ENCODE measurements around the gene TMEM253. TPM values are rescaled to one million over a fixed set of nuclear protein-coding genes. Genes with fewer than 3 reads are reported as not detected.

TMEM253 gene
- total RNA-seq, 1 experiment from 2014 or later, result not detected

- ChIA-PET CTCF (interaction anchor here (1.2 to 2.2 kb wide), 5 partner anchors 13 to 90 kb away, joined by 4 to 34 read pairs (median 8); partner anchors contain the start of gene ARHGEF40), POLR2A (ENCODE audit: unreplicated experiment) (no interaction called here)
- Histone ChIP-seq H3K9me3 (ENCODE audit: low read length) (no peaks in the 10 kb centered on the region), H3K79me2 (ENCODE audit: low read length) (no peaks in the 10 kb centered on the region), H3K9me2 (replicated peaks; ENCODE audit: low read length) (no peaks in the 10 kb centered on the region), H2AFZ (ENCODE audit: low read length) (no peak overlapping the region), H4K20me1 (ENCODE audit: low read length) (no peaks in the 10 kb centered on the region), H3K27ac (ENCODE audit: low read length) (no peak overlapping the region), H3K4me1 (ENCODE audit: insufficient read depth, low read length) (peaks cover 39% of the 10 kb centered on the region), H3K27me3 (ENCODE audit: low read length) (no peaks in the 10 kb centered on the region), H3F3A (ENCODE audit: low read length, unreplicated experiment) (no peaks in the 10 kb centered on the region), H3K9ac (ENCODE audit: low read length) (no peak overlapping the region), H3K4me3 (ENCODE audit: low read length) (no peak overlapping the region), H3K36me3 (ENCODE audit: low read depth, low read length) (no peaks in the 10 kb centered on the region), H3K4me2 (ENCODE audit: low read length) (peak overlapping the region; percentile 85; the same call in 1 of the 2 replicates)
- intact Hi-C loops (cut with micrococcal nuclease), result no loop called here
- DNase-seq (no peak), ATAC-seq (no peak)
- no TSS peak for BruUV-seq (replicated peaks)
- no peak for TF ChIP-seq EZH2phosphoT487 (IDR thresholded peaks at IDR 0.05; ENCODE audit: borderline replicate concordance, low read length)
- TF ChIP-seq CTCF (conservative IDR thresholded peaks at IDR 0.05; ENCODE audit: low read depth, low read length), result no peak
- TF ChIP-seq EZH2 (IDR thresholded peaks at IDR 0.05; ENCODE audit: low read length, unreplicated experiment), result no peak
These were observed 4.2 kb downstream of the TMEM253 start for GRCh38 chr14:21105095-21105494.

GRCh38 chr14:21106176-21106497, 5.3 kb downstream of the TMEM253 start:
- H3K79me2 ChIP-seq (ENCODE audit: low read length), result no peaks in the 10 kb centered on the region
- H3K9me3 ChIP-seq (ENCODE audit: low read length), result no peaks in the 10 kb centered on the region
- H3K27ac ChIP-seq (ENCODE audit: low read length), result no peak overlapping the region
- CTCF ChIA-PET, result no interaction called here
- H3K4me1 ChIP-seq (ENCODE audit: insufficient read depth, low read length), result peaks cover 39% of the 10 kb centered on the region
- H3K36me3 ChIP-seq (ENCODE audit: low read depth, low read length), result no peaks in the 10 kb centered on the region
- no peak overlapping the region for H3K4me2 ChIP-seq (ENCODE audit: low read length)
- H3K4me3 ChIP-seq (ENCODE audit: low read length), result no peak overlapping the region
- no peaks in the 10 kb centered on the region for H3K9me2 ChIP-seq (replicated peaks; ENCODE audit: low read length)
- no peak for ATAC-seq
- no peak for DNase-seq
- intact Hi-C loops (cut with micrococcal nuclease), result no loop called here
- no peak for TF ChIP-seq EZH2 (IDR thresholded peaks at IDR 0.05; ENCODE audit: low read length, unreplicated experiment)
- no peaks in the 10 kb centered on the region for H3K27me3 ChIP-seq (ENCODE audit: low read length)
- H3K9ac ChIP-seq (ENCODE audit: low read length), result no peak overlapping the region
- POLR2A ChIA-PET (ENCODE audit: unreplicated experiment), result no interaction called here
- BruUV-seq (replicated peaks), result no TSS peak
- no peaks in the 10 kb centered on the region for H3F3A ChIP-seq (ENCODE audit: low read length, unreplicated experiment)
- peak overlapping the region; percentile 82 for H2AFZ ChIP-seq (ENCODE audit: low read length)
- H4K20me1 ChIP-seq (ENCODE audit: low read length), result no peaks in the 10 kb centered on the region

GRCh38 chr14:21106498-21107282, 5.8 kb downstream of the TMEM253 start:
- no peaks in the 10 kb centered on the region for H4K20me1 ChIP-seq (ENCODE audit: low read length)
- H3K4me1 ChIP-seq (ENCODE audit: insufficient read depth, low read length), result peaks cover 38% of the 10 kb centered on the region
- no peaks in the 10 kb centered on the region for H3K9me3 ChIP-seq (ENCODE audit: low read length)
- H3K4me2 ChIP-seq (ENCODE audit: low read length), result peak overlapping the region; percentile 51
- H3K4me3 ChIP-seq (ENCODE audit: low read length), result 0 out of 2 replicates have a peak overlapping the region, but pooled peaks have one; percentile 21
- H3K9ac ChIP-seq (ENCODE audit: low read length), result no peak overlapping the region
- no peaks in the 10 kb centered on the region for H3K36me3 ChIP-seq (ENCODE audit: low read depth, low read length)
- BruUV-seq (replicated peaks), result no TSS peak
- peak; percentile 33 for ATAC-seq
- DNase-seq, result peak; percentile 81
- no peaks in the 10 kb centered on the region for H3K9me2 ChIP-seq (replicated peaks; ENCODE audit: low read length)
- H3K27me3 ChIP-seq (ENCODE audit: low read length), result no peaks in the 10 kb centered on the region
- intact Hi-C loops (cut with micrococcal nuclease), result loop anchor here (1.0 kb wide), 1 partner anchor 92 kb away; no protein-coding TSS in a partner anchor
- POLR2A ChIA-PET (ENCODE audit: unreplicated experiment), result no interaction called here
- no peaks in the 10 kb centered on the region for H3F3A ChIP-seq (ENCODE audit: low read length, unreplicated experiment)
- H3K27ac ChIP-seq (ENCODE audit: low read length), result 0 out of 2 replicates have a peak overlapping the region, but pooled peaks have one; percentile 7
- CTCF ChIA-PET, result no interaction called here
- TF ChIP-seq CTCF (conservative IDR thresholded peaks at IDR 0.05; ENCODE audit: low read depth, low read length), result peak; percentile 95
- TF ChIP-seq EZH2 (IDR thresholded peaks at IDR 0.05; ENCODE audit: low read length, unreplicated experiment), result no peak
- no peak for TF ChIP-seq EZH2phosphoT487 (IDR thresholded peaks at IDR 0.05; ENCODE audit: borderline replicate concordance, low read length)
- H2AFZ ChIP-seq (ENCODE audit: low read length), result peak overlapping the region; percentile 82
- no peaks in the 10 kb centered on the region for H3K79me2 ChIP-seq (ENCODE audit: low read length)

All from PC-3 (cell line).